ENCODE measurements around the gene CCDC74A. TPM values are rescaled to one million over a fixed set of nuclear protein-coding genes. Genes with fewer than 3 reads are reported as not detected.

Gene CCDC74A
- total and polyA plus RNA-seq, 9 of the 15 experiments (the other 6 are each of a cell fraction or from before 2014, with no cell fraction given), result 1.1 to 38.1 (median 9.6) TPM

GRCh38 chr2:131492418-131493198 lies 35.1 kb upstream of the CCDC74A start (continued):
- TF ChIP-seq PML (IDR thresholded peaks at IDR 0.05; ENCODE audit: low read length), result peak; percentile 43
- TF ChIP-seq HDAC1 (IDR thresholded peaks at IDR 0.05), result peak in 1 of 2 experiments; percentile 62; a peak in 2 of 4 replicates
- no peak for TF ChIP-seq HMBOX1 (IDR thresholded peaks at IDR 0.05)
- TF ChIP-seq PTTG1 (tag; IDR thresholded peaks at IDR 0.05; ENCODE audit: low read depth), result no peak
- no peak for TF ChIP-seq BMI1 (IDR thresholded peaks at IDR 0.05; ENCODE audit: low read length)
- no peak for TF ChIP-seq EHMT2 (IDR thresholded peaks at IDR 0.05)
- TF ChIP-seq HEY1 (CRISPR knock-in tag; IDR thresholded peaks at IDR 0.05; ENCODE audit: borderline replicate concordance), result no peak
- no peak for TF ChIP-seq PYGO2 (tag; IDR thresholded peaks at IDR 0.05)
- TF ChIP-seq, protein P1, sequence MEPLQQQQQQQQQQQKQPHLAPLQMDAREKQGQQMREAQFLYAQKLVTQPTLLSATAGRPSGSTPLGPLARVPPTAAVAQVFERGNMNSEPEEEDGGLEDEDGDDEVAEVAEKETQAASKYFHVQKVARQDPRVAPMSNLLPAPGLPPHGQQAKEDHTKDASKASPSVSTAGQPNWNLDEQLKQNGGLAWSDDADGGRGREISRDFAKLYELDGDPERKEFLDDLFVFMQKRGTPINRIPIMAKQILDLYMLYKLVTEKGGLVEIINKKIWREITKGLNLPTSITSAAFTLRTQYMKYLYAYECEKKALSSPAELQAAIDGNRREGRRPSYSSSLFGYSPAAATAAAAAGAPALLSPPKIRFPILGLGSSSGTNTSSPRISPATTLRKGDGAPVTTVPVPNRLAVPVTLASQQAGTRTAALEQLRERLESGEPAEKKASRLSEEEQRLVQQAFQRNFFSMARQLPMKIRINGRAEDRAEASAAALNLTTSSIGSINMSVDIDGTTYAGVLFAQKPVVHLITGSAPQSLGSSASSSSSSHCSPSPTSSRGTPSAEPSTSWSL (CRISPR knock-in tag; IDR thresholded peaks at IDR 0.05; ENCODE audit: borderline replicate concordance), result no peak
- no peak for TF ChIP-seq FOS (IDR thresholded peaks at IDR 0.05; ENCODE audit: extremely low read depth, insufficient read length)
- TF ChIP-seq SIN3A (IDR thresholded peaks at IDR 0.05; ENCODE audit: borderline replicate concordance in 2 of 2, control insufficient read depth in 1 of 2, low read depth in 2 of 2, low read length in 2 of 2), result peak; percentile 3 to 90; a peak in 2 of 4 replicates
- TF ChIP-seq POU5F1 (IDR thresholded peaks at IDR 0.05; ENCODE audit: borderline replicate concordance, low read depth, low read length, partially characterized antibody), result no peak
- TF ChIP-seq ELF4 (CRISPR knock-in tag; IDR thresholded peaks at IDR 0.05), result no peak
- no peak for TF ChIP-seq SRSF7 (optimal IDR thresholded peaks at IDR 0.05; ENCODE audit: low read depth, low read length)
- TF ChIP-seq ZNF41 (CRISPR knock-in tag; conservative IDR thresholded peaks at IDR 0.05), result no peak
- no peak for TF ChIP-seq ZNF79 (CRISPR knock-in tag; IDR thresholded peaks at IDR 0.05; ENCODE audit: low read depth)
- peak in 1 of 2 experiments; percentile 33; a peak in 2 of 4 replicates for TF ChIP-seq RAD21 (CRISPR knock-in tag; conservative IDR thresholded peaks at IDR 0.05 in 1 of 2, IDR thresholded peaks at IDR 0.05 in 1 of 2)
- no peak for TF ChIP-seq POLR2H (tag; IDR thresholded peaks at IDR 0.05; ENCODE audit: low read depth)
- TF ChIP-seq, protein P2, sequence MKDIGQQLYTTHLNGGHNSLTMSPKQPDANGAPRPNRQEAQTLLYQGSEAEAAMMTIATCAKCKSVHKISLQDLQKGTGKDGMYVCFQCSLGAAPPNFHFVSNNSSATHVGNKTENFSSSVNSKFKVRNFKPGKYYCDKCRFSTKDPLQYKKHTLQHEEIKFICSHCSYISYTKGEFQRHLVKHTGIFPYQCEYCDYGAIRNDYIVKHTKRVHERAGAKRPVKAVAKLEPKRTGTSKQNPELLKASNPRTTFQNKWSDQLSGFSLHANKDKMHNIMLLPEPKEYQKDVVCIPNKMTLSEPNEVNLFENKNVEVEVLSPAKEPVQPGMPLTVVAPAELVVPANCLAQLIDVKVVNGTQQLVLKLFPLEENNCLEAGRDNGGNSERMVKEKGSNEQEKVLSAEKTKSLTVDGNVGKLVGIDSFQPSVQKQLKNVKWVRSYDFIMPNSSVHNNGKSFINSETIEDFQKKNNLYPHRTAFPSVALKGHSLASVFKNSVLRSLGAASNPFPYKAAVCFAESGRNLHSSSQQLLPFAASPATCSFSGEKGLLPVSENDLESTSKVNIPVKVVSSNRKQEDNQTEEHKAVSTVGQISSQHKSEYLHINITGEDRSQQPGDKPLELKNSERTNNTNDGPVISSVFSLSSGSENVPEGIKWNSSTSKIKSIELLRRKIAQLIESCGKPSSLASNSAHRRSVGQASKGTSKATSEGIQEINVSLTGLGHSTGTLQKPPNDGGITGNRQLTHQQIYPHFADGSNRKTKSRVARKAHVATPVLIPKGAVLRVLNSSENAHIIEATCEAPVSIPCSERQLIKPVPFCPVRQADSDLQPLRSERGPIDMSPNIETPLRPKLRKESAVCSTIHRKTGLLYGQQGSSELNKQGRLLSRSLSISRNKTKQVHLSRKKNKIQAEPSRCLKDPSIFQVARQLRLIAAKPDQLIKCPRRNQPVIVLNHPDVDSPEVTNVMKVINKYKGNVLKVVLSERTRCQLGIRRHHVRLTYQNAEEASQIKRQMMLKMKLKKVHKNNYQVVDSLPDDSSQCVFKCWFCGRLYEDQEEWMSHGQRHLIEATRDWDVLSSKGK (CRISPR knock-in tag; IDR thresholded peaks at IDR 0.05), result no peak
- no peak for TF ChIP-seq ADNP (tag; IDR thresholded peaks at IDR 0.05)

Data from K562 (cell line).